Hepatocyte (in vitro differentiated cells): ENCODE measurements around the gene PEAR1. TPM values are rescaled to one million over a fixed set of nuclear protein-coding genes. Genes with fewer than 3 reads are reported as not detected.

Experiments
- DNase-seq: peaks from one replicate; pipeline ENCODE4 v3.0.0-alpha.2; 2016; ENCODE audit warnings: low spot score
- H2AFZ ChIP-seq: fragments of 200-600 bp; sonication (generic); 2 replicates; pipeline ENCODE4 v1.6.0; 2016; ENCODE audit warnings: antibody characterized with exemption, mild to moderate bottlenecking
- H3K27ac ChIP-seq: fragments of 200-600 bp; sonication (generic); 2 replicates; pipeline ENCODE4 v1.5.1; 2016; ENCODE audit warnings: mild to moderate bottlenecking
- H3K27me3 ChIP-seq: fragments of 200-600 bp; sonication (generic); 2 replicates; pipeline ENCODE4 v1.6.1; 2016
- H3K36me3 ChIP-seq: fragments of 200-600 bp; sonication (generic); replicated peaks from 2 replicates; pipeline ENCODE4 v1.5.1; 2016; ENCODE audit warnings: low read depth; ENCODE audit not compliant: insufficient read depth
- H3K4me1 ChIP-seq: fragments of 200-600 bp; sonication (generic); 2 replicates; pipeline ENCODE4 v1.5.1; 2016; ENCODE audit warnings: mild to moderate bottlenecking, moderate library complexity; ENCODE audit not compliant: insufficient read depth
- H3K4me2 ChIP-seq: fragments of 200-600 bp; sonication (generic); 2 replicates; pipeline ENCODE4 v1.6.0; 2016
- H3K4me3 ChIP-seq: fragments of 200-600 bp; sonication (generic); 2 replicates; pipeline ENCODE4 v1.5.1; 2016; ENCODE audit warnings: mild to moderate bottlenecking
- H3K79me2 ChIP-seq: fragments of 200-600 bp; sonication (generic); 2 replicates; pipeline ENCODE4 v1.6.0; 2017; ENCODE audit warnings: mild to moderate bottlenecking
- H3K9me2 ChIP-seq: fragments of 200-600 bp; sonication (generic); replicated peaks from 2 replicates; pipeline ENCODE4 v1.6.0; 2017; ENCODE audit warnings: mild to moderate bottlenecking; ENCODE audit not compliant: insufficient read depth
- H3K9me3 ChIP-seq: fragments of 200-600 bp; sonication (generic); 2 replicates; pipeline ENCODE4 v1.5.1; 2016; ENCODE audit warnings: low read depth, mild to moderate bottlenecking
- H4K20me1 ChIP-seq: fragments of 200-600 bp; sonication (generic); 2 replicates; pipeline ENCODE4 v1.6.0; 2016; ENCODE audit warnings: mild to moderate bottlenecking; ENCODE audit not compliant: insufficient read depth, poor library complexity, severe bottlenecking
- EZH2 ChIP-seq: fragments of 200-600 bp; sonication (generic); IDR thresholded peaks from 2 replicates; pipeline ENCODE4 v1.6.1; 2016; ENCODE audit warnings: antibody characterized with exemption, mild to moderate bottlenecking, borderline replicate concordance
- EZH2phosphoT487 ChIP-seq: fragments of 200-600 bp; sonication (generic); IDR thresholded peaks from one replicate; pipeline ENCODE4 v1.6.1; 2018; ENCODE audit warnings: antibody characterized with exemption, mild to moderate bottlenecking, low read depth, moderate library complexity; ENCODE audit not compliant: unreplicated experiment, severe bottlenecking
- WGBS: methylation state at CpG from one replicate; pipeline ENCODE4 v1.1.6; 2016; ENCODE audit warnings: low lambda C conversion rate; ENCODE audit errors: missing lambda C conversion rate; 5-methylcytosine and 5-hydroxymethylcytosine counted together
- polyA plus RNA-seq: library from polyadenylated mRNA; unstranded; fragments of >200 nt; fragmentation: Nextera tagmentation; extraction: Ambion mirVana; gene quantifications from 2 replicates; pipeline ENCODE4 v1.2.1, GENCODE V29; 2016
- total RNA-seq: library from RNA; depleted of rRNA; stranded (reverse); fragments of >200 nt; gene quantifications from 2 replicates; pipeline ENCODE4 v1.2.3, GENCODE V29; 2014
- TF ChIP-seq, protein P1 (sequence below): fragments of 200-600 bp; sonication (generic); IDR thresholded peaks from 2 replicates; pipeline ENCODE4 v1.5.1; 2016; ENCODE audit warnings: antibody characterized with exemption, mild to moderate bottlenecking; ENCODE audit not compliant: poor library complexity

Gene PEAR1
- total and polyA plus RNA-seq, 2 experiments from 2014 or later, result 5.3 to 6.3 TPM

GRCh38 chr1:156900896-156901589, 7.5 kb downstream of the PEAR1 start:
- Histone ChIP-seq H3K4me1 (no peaks in the 10 kb centered on the region), H3K9me3 (no peaks in the 10 kb centered on the region), H3K27ac (no peak overlapping the region), H2AFZ (no peak overlapping the region), H3K4me2 (no peak overlapping the region), H4K20me1 (no peaks in the 10 kb centered on the region), H3K79me2 (no peaks in the 10 kb centered on the region), H3K4me3 (no peak overlapping the region), H3K27me3 (peaks cover 5% of the 10 kb centered on the region), H3K36me3 (no peaks in the 10 kb centered on the region), H3K9me2 (no peaks in the 10 kb centered on the region)
- DNase-seq, result no peak
- TF ChIP-seq, protein P1, sequence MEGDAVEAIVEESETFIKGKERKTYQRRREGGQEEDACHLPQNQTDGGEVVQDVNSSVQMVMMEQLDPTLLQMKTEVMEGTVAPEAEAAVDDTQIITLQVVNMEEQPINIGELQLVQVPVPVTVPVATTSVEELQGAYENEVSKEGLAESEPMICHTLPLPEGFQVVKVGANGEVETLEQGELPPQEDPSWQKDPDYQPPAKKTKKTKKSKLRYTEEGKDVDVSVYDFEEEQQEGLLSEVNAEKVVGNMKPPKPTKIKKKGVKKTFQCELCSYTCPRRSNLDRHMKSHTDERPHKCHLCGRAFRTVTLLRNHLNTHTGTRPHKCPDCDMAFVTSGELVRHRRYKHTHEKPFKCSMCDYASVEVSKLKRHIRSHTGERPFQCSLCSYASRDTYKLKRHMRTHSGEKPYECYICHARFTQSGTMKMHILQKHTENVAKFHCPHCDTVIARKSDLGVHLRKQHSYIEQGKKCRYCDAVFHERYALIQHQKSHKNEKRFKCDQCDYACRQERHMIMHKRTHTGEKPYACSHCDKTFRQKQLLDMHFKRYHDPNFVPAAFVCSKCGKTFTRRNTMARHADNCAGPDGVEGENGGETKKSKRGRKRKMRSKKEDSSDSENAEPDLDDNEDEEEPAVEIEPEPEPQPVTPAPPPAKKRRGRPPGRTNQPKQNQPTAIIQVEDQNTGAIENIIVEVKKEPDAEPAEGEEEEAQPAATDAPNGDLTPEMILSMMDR, result no peak
- TF ChIP-seq EZH2 (no peak), EZH2phosphoT487 (no peak)
- WGBS, result 89% methylated on average over 6 of the region's 6 CpGs

- TF ChIP-seq EZH2 (no peak), EZH2phosphoT487 (no peak)
- TF ChIP-seq, protein P1, result no peak
- Histone ChIP-seq H3K79me2 (no peaks in the 10 kb centered on the region), H3K9me3 (no peaks in the 10 kb centered on the region), H3K27ac (no peak overlapping the region), H4K20me1 (no peaks in the 10 kb centered on the region), H3K36me3 (no peaks in the 10 kb centered on the region), H3K9me2 (no peaks in the 10 kb centered on the region), H2AFZ (no peak overlapping the region), H3K4me2 (no peak overlapping the region), H3K4me1 (no peaks in the 10 kb centered on the region), H3K4me3 (no peak overlapping the region), H3K27me3 (peaks cover 5% of the 10 kb centered on the region)
- no peak for DNase-seq
- 91% methylated on average over 4 of the region's 4 CpGs for WGBS
These were observed 8.0 kb downstream of the PEAR1 start for GRCh38 chr1:156901590-156901900.

- H3K9me3 ChIP-seq, result no peaks in the 10 kb centered on the region
- H3K4me3 ChIP-seq, result no peak overlapping the region
- H2AFZ ChIP-seq, result no peak overlapping the region
- no peak for DNase-seq
- no peaks in the 10 kb centered on the region for H4K20me1 ChIP-seq
- no peaks in the 10 kb centered on the region for H3K36me3 ChIP-seq
- H3K27ac ChIP-seq, result no peak overlapping the region
- H3K27me3 ChIP-seq, result peaks cover 5% of the 10 kb centered on the region
- WGBS, result 48% methylated on average over 20 of the region's 23 CpGs
- TF ChIP-seq EZH2phosphoT487 (no peak), EZH2 (no peak)
- TF ChIP-seq, protein P1, result no peak
- no peak overlapping the region for H3K4me2 ChIP-seq
- no peaks in the 10 kb centered on the region for H3K9me2 ChIP-seq
- H3K79me2 ChIP-seq, result no peaks in the 10 kb centered on the region
- no peaks in the 10 kb centered on the region for H3K4me1 ChIP-seq
These were observed 8.7 kb downstream of the PEAR1 start for GRCh38 chr1:156901966-156902915.
